ENCODE results near the gene RAET1L. TPM values are rescaled to one million over a fixed set of nuclear protein-coding genes. Genes with fewer than 3 reads are reported as not detected.
"Not testable (repeated sequence)": the region's sequence is repeated elsewhere in the genome, so short reads cannot be mapped to it uniquely, and the experiment has no call there.

The RAET1L gene
- total RNA-seq, 2 donors from 2014 or later = not detected

DNA sequence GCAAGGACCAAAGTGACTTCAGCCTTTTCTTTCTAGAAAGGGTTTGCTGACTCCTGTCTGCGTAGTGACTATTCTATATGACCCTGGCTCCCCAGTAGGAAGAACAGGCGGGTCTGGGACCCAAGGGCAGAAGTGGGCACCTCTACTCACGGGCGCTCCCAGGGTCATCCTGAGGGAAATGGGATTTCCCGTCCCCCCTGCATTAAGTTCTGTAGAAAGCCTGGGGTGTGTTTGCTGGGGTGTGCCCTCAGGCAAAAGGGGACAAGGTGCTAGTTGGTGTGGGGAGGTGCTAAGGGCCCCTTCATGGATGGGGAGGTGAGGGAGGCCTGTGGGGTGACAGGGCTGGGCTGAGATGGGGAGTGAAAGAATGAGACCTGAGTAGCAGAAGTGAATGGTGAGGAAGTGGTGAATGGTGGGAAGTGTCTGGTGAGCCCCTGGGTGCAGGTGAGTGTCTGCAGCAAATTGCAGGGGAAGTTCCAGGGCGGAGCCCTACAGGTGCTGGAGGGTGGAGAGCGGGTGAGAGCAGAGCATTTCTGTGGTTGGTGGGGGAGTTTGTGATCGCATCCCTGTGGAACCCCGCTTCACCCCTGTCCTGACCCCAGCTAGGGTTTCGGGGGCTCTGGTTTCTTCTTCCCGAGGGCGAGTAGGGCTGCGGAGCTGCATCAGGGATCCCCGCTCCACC lies 21.1 kb downstream of the RAET1L start:
- H3K27me3 Mint-ChIP-seq (ENCODE audit: insufficient read depth) = peaks cover 46% of the 10 kb centered on the region
- no peak overlapping the region for H3K27ac ChIP-seq (ENCODE audit: low read depth, low read length)
- peaks cover 1% of the 10 kb centered on the region for H3K36me3 Mint-ChIP-seq (ENCODE audit: low read depth)
- no peak for DNase-seq
- WGBS, 2 experiments (ENCODE audit: insufficient coverage in 1 of 2, insufficient read length in 1 of 2) = 32 to 33% methylated on average over 5 to 14 of the region's 14 CpGs
- peaks cover 49% of the 10 kb centered on the region for H3K27me3 ChIP-seq (ENCODE audit: control insufficient read depth, insufficient read depth, low read length, poor library complexity, severe bottlenecking)
- H3K4me1 ChIP-seq (ENCODE audit: control insufficient read depth, insufficient read depth, low read length) = no peaks in the 10 kb centered on the region
- no peak for TF ChIP-seq CTCF (conservative IDR thresholded peaks at IDR 0.05)
- no peaks in the 10 kb centered on the region for H3K9me3 Mint-ChIP-seq
- peak overlapping the region; percentile 83 for H3K4me3 ChIP-seq (ENCODE audit: low read length)
- H3K9me3 ChIP-seq (ENCODE audit: control insufficient read depth, low read length) = no peaks in the 10 kb centered on the region
- no peaks in the 10 kb centered on the region for H3K36me3 ChIP-seq (ENCODE audit: control insufficient read depth, insufficient read depth, low read length)
- no peak overlapping the region for H3K27ac Mint-ChIP-seq
- peak overlapping the region; percentile 77 for H3K4me3 Mint-ChIP-seq
- H3K9ac ChIP-seq (ENCODE audit: extremely low read depth, low read length, poor library complexity, severe bottlenecking) = no peak overlapping the region
- H3K4me1 Mint-ChIP-seq = peaks cover 6% of the 10 kb centered on the region

DNA sequence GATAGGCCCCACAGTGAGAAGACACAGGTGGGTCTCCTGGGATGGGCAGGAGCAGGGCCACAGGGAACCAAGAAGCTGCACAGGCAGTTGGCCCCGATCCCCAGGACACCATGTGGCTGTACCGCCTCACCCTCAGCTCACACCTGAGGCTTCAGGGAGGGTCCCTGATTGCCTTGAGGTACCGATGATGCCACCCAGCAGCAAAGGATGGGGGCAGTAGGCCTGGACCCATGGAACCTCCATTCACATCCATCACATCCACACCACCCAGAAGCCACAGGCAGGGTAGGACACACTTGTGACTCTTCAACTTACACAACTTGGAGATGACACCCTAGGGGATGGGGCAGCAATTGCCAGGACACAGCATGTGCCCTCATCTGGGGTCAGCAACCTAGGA lies 21.7 kb downstream of the RAET1L start:
- H3K27me3 Mint-ChIP-seq (ENCODE audit: insufficient read depth) = peaks cover 42% of the 10 kb centered on the region
- not testable (repeated sequence) for H3K36me3 Mint-ChIP-seq (ENCODE audit: low read depth); H3K4me3 ChIP-seq (ENCODE audit: low read length); DNase-seq; H3K27ac ChIP-seq (ENCODE audit: low read depth, low read length); H3K27ac Mint-ChIP-seq; H3K9me3 ChIP-seq (ENCODE audit: control insufficient read depth, low read length); H3K9ac ChIP-seq (ENCODE audit: extremely low read depth, low read length, poor library complexity, severe bottlenecking); H3K9me3 Mint-ChIP-seq; H3K4me1 ChIP-seq (ENCODE audit: control insufficient read depth, insufficient read depth, low read length); H3K4me1 Mint-ChIP-seq; H3K36me3 ChIP-seq (ENCODE audit: control insufficient read depth, insufficient read depth, low read length)
- peak overlapping the region; percentile 77 for H3K4me3 Mint-ChIP-seq
- H3K27me3 ChIP-seq (ENCODE audit: control insufficient read depth, insufficient read depth, low read length, poor library complexity, severe bottlenecking) = peaks cover 42% of the 10 kb centered on the region
- 75% methylated on average over 3 of the region's 3 CpGs; no CpG with 5 or more reads in 1 of the 2 experiments for WGBS, 2 experiments (ENCODE audit: insufficient coverage in 1 of 2, insufficient read length in 1 of 2)

GRCh38 chr6:150002710-150003109 lies 22.6 kb downstream of the RAET1L start:
- Histone ChIP-seq H3K4me3 (ENCODE audit: low read length) (no peak overlapping the region), H3K4me1 (ENCODE audit: control insufficient read depth, insufficient read depth, low read length) (no peaks in the 10 kb centered on the region), H3K36me3 (ENCODE audit: control insufficient read depth, insufficient read depth, low read length) (no peaks in the 10 kb centered on the region), H3K9me3 (ENCODE audit: control insufficient read depth, low read length) (no peaks in the 10 kb centered on the region), H3K27me3 (ENCODE audit: control insufficient read depth, insufficient read depth, low read length, poor library complexity, severe bottlenecking) (peaks cover 37% of the 10 kb centered on the region), H3K27ac (ENCODE audit: low read depth, low read length) (no peak overlapping the region), H3K9ac (ENCODE audit: extremely low read depth, low read length, poor library complexity, severe bottlenecking) (no peak overlapping the region)
- H3K36me3 Mint-ChIP-seq (ENCODE audit: low read depth) = peaks cover 1% of the 10 kb centered on the region
- no peak for TF ChIP-seq CTCF (conservative IDR thresholded peaks at IDR 0.05)
- no peaks in the 10 kb centered on the region for H3K9me3 Mint-ChIP-seq
- H3K27me3 Mint-ChIP-seq (ENCODE audit: insufficient read depth) = peaks cover 38% of the 10 kb centered on the region
- no peak overlapping the region for H3K4me3 Mint-ChIP-seq
- DNase-seq = no peak
- 78 to 83% methylated on average over 1 to 2 of the region's 2 CpGs for WGBS, 2 experiments (ENCODE audit: insufficient coverage in 1 of 2, insufficient read length in 1 of 2)
- H3K27ac Mint-ChIP-seq = no peak overlapping the region
- peaks cover 6% of the 10 kb centered on the region for H3K4me1 Mint-ChIP-seq
